Stimulated activated CD4-positive, alpha-beta T cell treated with anti-CD3 and anti-CD28 coated beads, Interleukin-1b, Interleukin-23, amount 100 ng/mL, for 24 hours (primary cell): Measurements from ENCODE around the gene ADAMTS1.
"Not testable (repeated sequence)": the region's sequence is repeated elsewhere in the genome, so short reads cannot be mapped to it uniquely, and the experiment has no call there.

Experiments
- DNase-seq, 4 experiments: peaks; one replicate each; pipeline ENCODE4 v3.0.0-alpha.2; 2020; ENCODE audit warnings: low read depth in 4 of 4, low spot score in 1 of 4

ADAMTS1 gene

DNA sequence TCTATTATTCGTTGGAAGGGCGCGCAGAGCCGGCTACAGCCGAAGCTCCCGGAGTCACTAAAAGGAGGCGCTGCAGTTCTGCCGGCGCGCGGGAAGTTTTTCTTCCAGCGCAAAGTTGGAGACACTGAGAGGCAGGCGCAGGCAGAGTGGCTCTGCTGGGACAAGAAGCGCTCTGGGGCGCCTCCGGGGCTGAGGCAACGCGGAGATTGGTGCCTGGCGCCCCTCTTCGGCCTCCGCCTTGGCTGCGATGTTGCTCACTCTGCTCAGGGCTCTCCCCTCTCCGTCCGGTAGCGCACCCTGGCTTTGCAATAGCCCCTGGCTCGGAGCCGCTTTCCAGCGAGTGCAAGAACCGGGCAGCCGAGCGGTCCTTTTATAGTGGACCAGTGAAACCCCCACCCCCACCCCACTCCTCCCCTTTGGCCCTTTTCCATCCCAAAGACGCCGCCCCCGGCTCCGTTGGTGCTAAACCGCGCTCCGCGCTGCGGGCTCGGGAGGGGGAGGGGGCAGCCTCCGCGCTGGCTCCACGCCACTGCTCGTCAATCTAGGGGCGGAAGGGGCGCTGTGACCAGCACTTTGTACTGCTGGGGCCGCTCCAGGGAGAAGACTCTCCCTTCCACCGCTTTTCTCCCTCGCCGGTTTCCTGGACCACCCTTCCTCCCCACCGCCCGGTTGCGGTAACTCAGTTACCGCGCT is at the start of gene ADAMTS1:
TSS of gene ADAMTS1 (minus strand) at position 344 of the 693 bp plus-strand sequence. CDS start 455 bp downstream, outside the sequence.
- no peak for DNase-seq

GRCh38 chr21:26892151-26892550 is 46.9 kb upstream of the ADAMTS1 start:
- DNase-seq = no peak

DNA sequence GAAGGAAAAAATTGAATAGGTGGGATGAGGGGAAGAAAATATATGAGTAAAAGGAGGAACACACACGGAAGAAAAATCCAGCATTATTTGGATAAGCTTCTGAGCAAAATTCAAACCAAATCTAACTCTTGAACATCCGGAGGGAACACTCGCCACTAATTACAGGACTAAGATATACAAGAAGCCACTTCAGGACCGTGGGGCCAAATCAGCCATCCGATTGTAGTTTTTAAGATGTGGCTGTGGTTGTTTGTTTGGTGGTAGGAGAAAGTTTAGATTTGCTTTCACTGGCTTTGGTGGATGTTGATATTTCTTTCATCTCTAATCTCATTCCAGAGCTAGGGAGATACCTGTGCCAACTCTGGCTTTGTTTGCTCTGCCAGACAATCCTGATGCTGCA is 43.7 kb upstream of the ADAMTS1 start:
- DNase-seq = no peak

GRCh38 chr21:26888256-26888655 is 43.0 kb upstream of the ADAMTS1 start:
- no peak for DNase-seq

- no peak for DNase-seq
Observed at GRCh38 chr21:26887251-26887650, 42.0 kb upstream of the ADAMTS1 start.

DNA sequence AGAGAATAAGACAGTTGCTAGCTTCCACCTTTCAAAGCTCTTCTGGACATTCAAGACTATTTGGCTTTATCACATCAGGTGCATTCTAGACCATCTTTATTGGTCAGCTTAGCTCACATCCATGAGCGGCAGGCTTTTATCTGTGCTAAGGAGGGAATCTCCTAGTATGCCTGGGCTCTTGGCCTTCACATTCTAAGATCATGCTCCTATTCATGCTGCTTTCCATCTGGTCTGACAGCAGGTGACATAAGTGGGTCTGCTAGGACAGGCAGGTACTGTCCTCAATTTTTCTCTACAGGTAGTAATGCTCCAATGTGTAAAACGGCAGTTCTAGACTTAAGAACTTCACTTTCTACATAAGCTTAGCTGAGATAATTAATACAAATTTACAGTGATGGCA is 39.2 kb upstream of the ADAMTS1 start:
- DNase-seq = no peak

GRCh38 chr21:26883768-26884167 is 38.6 kb upstream of the ADAMTS1 start:
- no peak for DNase-seq

GRCh38 chr21:26881504-26882228 is 36.5 kb upstream of the ADAMTS1 start:
- no peak for DNase-seq

- DNase-seq = no peak
Observed at GRCh38 chr21:26877018-26877417, 31.8 kb upstream of the ADAMTS1 start.

- DNase-seq = no peak
Observed at GRCh38 chr21:26874347-26874746, 29.1 kb upstream of the ADAMTS1 start.

DNA sequence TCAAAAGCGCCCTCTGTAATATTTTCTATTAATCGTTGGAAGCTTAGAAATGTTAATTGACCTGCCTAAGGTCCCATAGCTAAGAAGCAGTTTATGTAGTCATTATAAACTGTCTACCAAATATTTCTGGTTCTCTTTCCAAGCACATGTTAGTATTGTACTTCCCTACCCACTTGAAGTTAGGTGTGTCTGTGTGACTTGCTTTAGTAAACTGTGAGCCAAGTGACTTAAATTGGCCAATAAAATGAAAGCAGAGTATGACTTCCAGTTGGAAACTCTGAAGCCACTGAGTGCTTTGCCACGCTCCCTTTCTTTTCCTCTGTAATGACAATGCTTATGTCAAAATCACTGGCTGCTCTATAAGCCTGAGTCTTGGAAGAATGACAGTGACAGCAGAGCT is 20.6 kb upstream of the ADAMTS1 start:
- DNase-seq = no peak

- not testable (repeated sequence) for DNase-seq
Observed at GRCh38 chr21:26856871-26857350, 11.7 kb upstream of the ADAMTS1 start.

- DNase-seq = not testable (repeated sequence)
Observed at GRCh38 chr21:26854695-26855094, 9.5 kb upstream of the ADAMTS1 start.

DNA sequence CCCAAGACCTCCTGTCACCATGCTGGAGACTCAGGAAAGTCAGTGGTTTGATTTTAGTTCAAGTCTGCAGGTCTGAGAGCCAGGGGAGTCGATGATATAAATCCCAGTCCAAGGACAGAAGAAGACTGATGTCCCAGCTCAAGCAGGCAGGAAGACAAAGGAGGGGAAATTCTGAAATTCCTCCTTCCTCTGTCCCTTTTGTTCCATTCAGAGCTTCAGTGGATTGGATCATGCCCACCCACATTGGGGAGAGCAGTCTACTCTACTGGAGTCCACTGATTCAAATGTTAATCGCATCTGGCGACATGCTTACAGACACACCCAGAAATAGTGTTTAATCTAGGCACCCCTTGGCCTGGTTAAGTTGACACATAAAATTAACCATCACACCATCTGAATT is 7.2 kb upstream of the ADAMTS1 start:
- DNase-seq = no peak

DNA sequence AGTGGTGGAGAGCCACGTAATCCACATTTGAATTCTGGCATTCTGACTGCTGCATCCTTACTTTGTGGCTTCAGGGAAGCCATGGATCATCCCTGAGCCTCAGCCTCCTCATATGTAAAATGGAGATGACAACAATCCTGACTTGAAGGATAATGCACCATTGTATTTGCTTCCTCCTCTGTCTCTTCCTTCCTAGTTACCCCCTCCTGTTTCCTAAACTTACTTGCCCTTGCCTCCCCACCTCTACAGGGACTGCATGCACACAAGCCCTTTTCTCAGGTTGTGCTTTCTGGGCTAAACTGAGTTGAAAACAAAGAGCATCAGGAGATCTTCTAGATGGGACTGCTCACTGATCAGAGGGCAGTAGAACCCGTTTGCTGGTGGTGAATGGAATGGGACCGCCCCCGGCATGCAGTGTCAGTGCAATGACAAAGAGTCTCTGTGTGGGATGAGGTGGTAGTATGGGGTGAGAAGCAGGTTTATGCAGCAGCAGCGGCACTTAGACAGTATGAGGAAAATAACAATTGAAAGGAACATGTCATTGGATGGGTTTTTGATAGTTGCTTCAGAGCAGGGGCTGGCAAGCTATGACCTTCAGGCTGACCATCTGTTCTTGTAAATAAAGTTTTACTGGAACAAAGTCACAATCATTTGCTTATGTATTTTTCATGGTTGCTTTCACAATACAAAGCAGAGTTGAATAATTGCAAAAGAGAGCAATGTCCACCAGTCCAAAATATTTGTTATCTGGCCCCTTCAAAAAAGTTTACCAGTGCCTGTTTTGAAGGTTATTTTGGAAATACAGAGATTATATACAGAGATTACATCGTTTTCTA is 6.1 kb upstream of the ADAMTS1 start:
- DNase-seq = no peak

- no peak for DNase-seq
Observed at GRCh38 chr21:26850116-26850643, 5.0 kb upstream of the ADAMTS1 start.

GRCh38 chr21:26849428-26850115 is 4.4 kb upstream of the ADAMTS1 start:
- DNase-seq = no peak

DNA sequence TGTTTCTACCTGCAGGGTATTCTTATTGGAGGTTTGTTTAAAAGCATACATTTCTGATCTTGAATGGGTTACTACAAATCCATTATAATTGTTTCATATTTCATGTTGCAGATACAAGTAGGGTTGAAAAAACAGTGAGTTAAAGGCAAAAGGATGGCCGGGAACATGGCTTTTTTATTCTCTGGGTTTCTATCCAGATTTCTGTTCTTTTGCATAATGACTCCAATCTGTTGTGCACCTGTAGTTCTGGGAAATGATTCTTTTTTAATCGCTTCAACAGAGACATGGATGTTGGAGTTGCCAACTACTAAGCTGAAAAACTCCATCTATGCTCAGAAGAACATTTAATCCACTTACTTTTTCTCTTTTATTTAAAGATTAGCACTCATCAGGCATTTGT is 2.7 kb upstream of the ADAMTS1 start:
- no peak for DNase-seq

DNA sequence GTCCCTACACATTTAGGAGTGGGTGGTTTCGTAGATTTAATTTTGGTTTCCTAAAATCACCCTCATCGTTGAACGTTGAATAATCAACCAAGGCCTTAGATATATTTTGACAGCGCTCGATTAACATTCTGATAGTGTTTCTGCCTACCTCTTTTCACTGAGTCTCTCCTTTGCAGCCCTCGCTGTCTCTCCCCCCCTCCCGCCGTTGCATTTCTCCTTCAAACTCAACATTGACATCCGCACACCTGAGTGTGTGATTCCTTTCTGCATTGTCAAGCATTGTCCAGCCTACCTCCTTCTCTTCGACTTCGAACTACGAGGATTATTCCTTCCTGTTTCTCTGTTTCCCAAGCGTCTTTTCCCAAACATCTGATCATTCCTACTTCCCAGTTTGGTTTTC is 1.8 kb upstream of the ADAMTS1 start:
- DNase-seq = no peak

DNA sequence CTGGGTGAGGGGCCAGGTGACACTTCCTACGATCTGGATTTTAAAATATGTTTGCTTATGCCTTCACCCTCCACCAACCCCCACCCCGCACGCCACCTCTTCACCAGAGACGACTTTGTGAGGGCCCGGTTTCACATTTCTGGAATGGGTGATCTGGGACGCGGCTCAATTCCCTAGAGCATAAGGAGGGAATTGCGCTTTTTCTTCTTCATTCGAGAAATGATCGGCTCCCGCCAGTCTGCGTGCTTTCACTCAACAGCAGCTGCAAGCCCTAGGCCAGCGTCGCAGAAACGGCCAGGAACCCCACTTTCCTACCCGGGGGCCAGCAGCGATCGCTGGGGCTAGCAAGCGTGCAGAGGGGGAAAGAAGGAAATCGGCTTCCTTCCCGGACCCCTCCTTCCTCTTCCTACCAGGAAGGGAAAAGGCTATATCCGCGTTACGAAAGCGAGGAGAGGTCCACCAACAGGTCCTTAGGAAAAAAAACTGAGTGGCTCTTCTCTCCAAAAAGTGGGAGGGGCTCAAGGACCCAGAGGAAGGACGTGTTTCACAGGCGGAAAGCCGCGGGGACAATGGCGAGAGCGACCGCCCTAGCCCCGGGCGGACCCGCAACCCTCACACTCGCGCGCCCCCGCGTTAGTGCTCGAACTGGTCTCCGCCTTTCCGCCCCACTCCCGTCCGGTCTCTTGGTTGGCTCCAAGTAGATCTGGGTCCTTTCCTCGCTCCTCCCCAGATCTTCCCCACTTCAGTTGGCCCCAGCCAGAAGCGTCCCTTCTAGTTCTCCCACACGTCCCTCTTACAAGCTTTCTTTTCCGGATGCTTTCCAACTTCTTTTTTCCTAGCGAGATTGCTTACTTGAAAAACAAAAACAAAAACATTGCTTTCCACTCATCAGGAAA is 1.1 kb upstream of the ADAMTS1 start:
- no peak for DNase-seq
